ENCODE data around the gene S1PR5.

S1PR5 gene, protein sequence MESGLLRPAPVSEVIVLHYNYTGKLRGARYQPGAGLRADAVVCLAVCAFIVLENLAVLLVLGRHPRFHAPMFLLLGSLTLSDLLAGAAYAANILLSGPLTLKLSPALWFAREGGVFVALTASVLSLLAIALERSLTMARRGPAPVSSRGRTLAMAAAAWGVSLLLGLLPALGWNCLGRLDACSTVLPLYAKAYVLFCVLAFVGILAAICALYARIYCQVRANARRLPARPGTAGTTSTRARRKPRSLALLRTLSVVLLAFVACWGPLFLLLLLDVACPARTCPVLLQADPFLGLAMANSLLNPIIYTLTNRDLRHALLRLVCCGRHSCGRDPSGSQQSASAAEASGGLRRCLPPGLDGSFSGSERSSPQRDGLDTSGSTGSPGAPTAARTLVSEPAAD

DNA sequence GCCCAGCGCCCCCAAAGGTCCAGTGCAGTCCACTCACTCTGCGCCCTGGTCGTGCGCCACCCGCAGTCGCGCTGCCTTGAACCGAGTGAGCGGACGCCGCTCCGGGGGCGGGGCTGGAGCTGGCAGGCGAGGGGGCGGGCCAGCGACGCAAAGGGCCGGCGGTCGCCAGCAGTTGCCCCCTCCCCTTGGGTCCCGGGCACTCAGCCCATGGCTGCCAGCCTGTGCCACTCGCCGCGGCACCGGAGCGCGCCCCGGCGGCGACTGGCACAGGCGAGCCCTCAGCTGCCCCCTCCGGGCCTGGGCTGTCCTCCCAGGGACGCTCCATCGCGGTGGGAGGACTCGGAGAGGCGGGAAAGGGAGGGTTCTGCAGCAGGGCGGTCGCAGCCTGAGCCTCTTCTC lies at the start of gene S1PR5:
Gene S1PR5, minus strand, starts transcription at position 87 of the 399 bp plus-strand sequence. CDS start 2,436 bp downstream, outside the sequence.
- TF ChIP-seq CTCF (IDR thresholded peaks at IDR 0.05; ENCODE audit: borderline replicate concordance, control extremely low read depth, extremely low read depth, insufficient read depth, missing control alignments): no peak
- in situ Hi-C loops (cut with MboI; ENCODE audit: low sequenced_read_pairs, unreplicated experiment): no loop called here
- peak; percentile 45 for DNase-seq (ENCODE audit: low spot score)

GRCh38 chr19:10566658-10567410 lies 49.6 kb upstream of the S1PR5 start:
- peak; percentile 73 for DNase-seq (ENCODE audit: low spot score)
- in situ Hi-C loops (cut with MboI; ENCODE audit: low sequenced_read_pairs, unreplicated experiment): no loop called here
- TF ChIP-seq CTCF (IDR thresholded peaks at IDR 0.05; ENCODE audit: borderline replicate concordance, control extremely low read depth, extremely low read depth, insufficient read depth, missing control alignments): no peak

GRCh38 chr19:10566408-10566657 lies 49.1 kb upstream of the S1PR5 start:
- DNase-seq (ENCODE audit: low spot score): no peak
- in situ Hi-C loops (cut with MboI; ENCODE audit: low sequenced_read_pairs, unreplicated experiment): no loop called here
- TF ChIP-seq CTCF (IDR thresholded peaks at IDR 0.05; ENCODE audit: borderline replicate concordance, control extremely low read depth, extremely low read depth, insufficient read depth, missing control alignments): no peak

DNA sequence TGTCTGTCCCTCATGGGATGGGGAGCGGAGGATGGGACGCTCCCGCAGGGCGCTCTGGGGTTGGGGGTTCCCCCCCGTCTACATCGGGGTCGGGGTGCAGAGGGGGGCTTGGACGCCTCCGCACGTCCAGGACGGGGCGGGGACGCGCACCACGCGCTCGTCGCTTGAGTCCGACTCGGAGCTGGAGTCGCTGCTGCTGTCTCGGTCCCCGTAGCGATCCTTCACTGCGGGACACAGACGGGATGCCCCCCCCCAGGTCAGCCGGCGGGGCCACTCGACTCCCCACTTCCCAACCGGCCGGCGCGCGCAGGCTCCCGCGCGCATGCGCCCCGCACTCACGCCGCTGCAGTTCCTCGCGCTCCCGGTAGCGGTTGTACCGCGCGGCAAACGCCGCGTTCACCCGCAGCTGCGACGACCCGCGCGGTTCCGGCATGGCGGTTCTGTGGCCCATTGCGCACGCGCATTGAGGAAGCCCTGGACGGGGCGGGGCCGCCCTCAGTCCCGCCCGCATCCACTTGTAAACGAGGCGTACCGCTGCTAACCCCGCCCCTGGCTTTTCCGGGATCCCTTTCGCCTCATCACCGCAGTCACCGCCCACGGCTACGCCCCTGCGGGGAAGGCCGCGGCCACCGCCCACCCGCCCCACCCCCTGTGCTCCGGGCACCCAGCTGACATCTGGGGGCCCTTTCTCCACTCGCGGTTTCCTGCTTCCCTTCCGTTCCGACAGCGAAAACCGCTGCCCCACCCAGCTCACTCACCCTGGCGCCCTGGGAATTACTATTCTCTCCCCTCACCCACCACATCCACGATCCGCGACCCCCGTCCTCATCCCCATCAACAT lies 48.5 kb upstream of the S1PR5 start, which contains the start of gene KRI1:
Gene KRI1, minus strand, starts transcription at position 444 of the 841 bp plus-strand sequence. Its CDS starts 11 bp downstream, at position 433.
- DNase-seq (ENCODE audit: low spot score): peak; percentile 98
- in situ Hi-C loops (cut with MboI; ENCODE audit: low sequenced_read_pairs, unreplicated experiment): no loop called here
- no peak for TF ChIP-seq CTCF (IDR thresholded peaks at IDR 0.05; ENCODE audit: borderline replicate concordance, control extremely low read depth, extremely low read depth, insufficient read depth, missing control alignments)

DNA sequence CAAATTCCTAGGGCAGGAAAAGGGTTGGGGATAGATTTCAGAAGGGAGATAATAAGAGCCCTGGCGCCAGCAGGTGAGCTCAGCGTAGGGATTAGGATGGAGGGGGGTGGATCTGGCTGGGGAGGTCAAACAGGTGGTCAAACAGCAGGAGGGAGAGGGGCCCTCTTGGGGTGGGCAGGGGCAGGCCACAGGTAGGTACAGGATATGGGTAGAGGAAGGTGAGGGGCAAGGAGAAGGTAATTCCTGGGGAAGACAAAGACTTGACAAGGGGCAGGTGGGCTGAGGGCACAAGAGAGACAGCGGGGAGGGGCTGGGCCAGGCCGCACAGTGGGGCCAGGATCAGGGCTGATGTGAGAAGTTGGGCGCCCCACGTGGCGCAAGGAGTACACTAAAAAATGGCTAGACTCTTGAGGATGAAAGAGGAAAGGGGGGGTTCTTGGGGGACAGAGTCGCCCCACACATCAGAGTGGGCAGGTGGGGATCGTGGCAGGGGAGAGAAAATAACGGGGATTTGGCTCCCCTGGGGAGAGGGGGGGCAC lies 47.9 kb upstream of the S1PR5 start:
- in situ Hi-C loops (cut with MboI; ENCODE audit: low sequenced_read_pairs, unreplicated experiment): no loop called here
- peak; percentile 9 for TF ChIP-seq CTCF (IDR thresholded peaks at IDR 0.05; ENCODE audit: borderline replicate concordance, control extremely low read depth, extremely low read depth, insufficient read depth, missing control alignments)
- peak; percentile 83 for DNase-seq (ENCODE audit: low spot score)

DNA sequence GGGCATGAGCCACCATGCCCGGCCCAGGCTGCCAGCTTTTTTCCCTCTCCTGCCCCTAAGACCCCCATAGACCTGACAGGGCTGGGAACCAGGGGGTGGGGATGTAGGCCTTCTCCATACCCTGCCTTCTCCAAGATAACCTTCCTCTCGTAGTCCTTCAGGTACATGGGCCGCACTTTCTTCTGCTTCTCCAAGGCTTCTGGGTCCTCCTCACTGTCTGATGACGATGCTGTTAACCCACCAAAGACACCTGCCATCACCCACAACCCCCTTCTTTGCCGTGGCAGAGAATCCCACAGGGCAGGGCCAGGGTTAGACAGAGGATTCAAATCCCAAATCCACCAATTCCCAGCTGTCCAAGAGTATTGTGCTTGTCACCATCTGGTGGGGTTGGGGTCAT lies 45.4 kb upstream of the S1PR5 start:
- in situ Hi-C loops (cut with MboI; ENCODE audit: low sequenced_read_pairs, unreplicated experiment): no loop called here
- no peak for DNase-seq (ENCODE audit: low spot score)
- TF ChIP-seq CTCF (IDR thresholded peaks at IDR 0.05; ENCODE audit: borderline replicate concordance, control extremely low read depth, extremely low read depth, insufficient read depth, missing control alignments): no peak
